Hepatocyte (in vitro differentiated cells): ENCODE results near the gene CCDC66. TPM values are rescaled to one million over a fixed set of nuclear protein-coding genes. Genes with fewer than 3 reads are reported as not detected.
"Not testable (repeated sequence)": the region's sequence is repeated elsewhere in the genome, so short reads cannot be mapped to it uniquely, and the experiment has no call there.

Source experiments
- DNase-seq: peaks from one replicate; pipeline ENCODE4 v3.0.0-alpha.2; 2016; ENCODE audit warnings: low spot score
- H2AFZ ChIP-seq: fragments of 200-600 bp; sonication (generic); 2 replicates; pipeline ENCODE4 v1.6.0; 2016; ENCODE audit warnings: antibody characterized with exemption, mild to moderate bottlenecking
- H3K27ac ChIP-seq: fragments of 200-600 bp; sonication (generic); 2 replicates; pipeline ENCODE4 v1.5.1; 2016; ENCODE audit warnings: mild to moderate bottlenecking
- H3K27me3 ChIP-seq: fragments of 200-600 bp; sonication (generic); 2 replicates; pipeline ENCODE4 v1.6.1; 2016
- H3K36me3 ChIP-seq: fragments of 200-600 bp; sonication (generic); replicated peaks from 2 replicates; pipeline ENCODE4 v1.5.1; 2016; ENCODE audit warnings: low read depth; ENCODE audit not compliant: insufficient read depth
- H3K4me1 ChIP-seq: fragments of 200-600 bp; sonication (generic); 2 replicates; pipeline ENCODE4 v1.5.1; 2016; ENCODE audit warnings: mild to moderate bottlenecking, moderate library complexity; ENCODE audit not compliant: insufficient read depth
- H3K4me2 ChIP-seq: fragments of 200-600 bp; sonication (generic); 2 replicates; pipeline ENCODE4 v1.6.0; 2016
- H3K4me3 ChIP-seq: fragments of 200-600 bp; sonication (generic); 2 replicates; pipeline ENCODE4 v1.5.1; 2016; ENCODE audit warnings: mild to moderate bottlenecking
- H3K79me2 ChIP-seq: fragments of 200-600 bp; sonication (generic); 2 replicates; pipeline ENCODE4 v1.6.0; 2017; ENCODE audit warnings: mild to moderate bottlenecking
- H3K9me2 ChIP-seq: fragments of 200-600 bp; sonication (generic); replicated peaks from 2 replicates; pipeline ENCODE4 v1.6.0; 2017; ENCODE audit warnings: mild to moderate bottlenecking; ENCODE audit not compliant: insufficient read depth
- H3K9me3 ChIP-seq: fragments of 200-600 bp; sonication (generic); 2 replicates; pipeline ENCODE4 v1.5.1; 2016; ENCODE audit warnings: low read depth, mild to moderate bottlenecking
- H4K20me1 ChIP-seq: fragments of 200-600 bp; sonication (generic); 2 replicates; pipeline ENCODE4 v1.6.0; 2016; ENCODE audit warnings: mild to moderate bottlenecking; ENCODE audit not compliant: insufficient read depth, poor library complexity, severe bottlenecking
- CTCF ChIP-seq: fragments of 200-600 bp; sonication (generic); IDR thresholded peaks from 2 replicates; pipeline ENCODE4 v1.5.1; 2016; ENCODE audit warnings: antibody characterized with exemption, mild to moderate bottlenecking; ENCODE audit not compliant: poor library complexity
- EZH2 ChIP-seq: fragments of 200-600 bp; sonication (generic); IDR thresholded peaks from 2 replicates; pipeline ENCODE4 v1.6.1; 2016; ENCODE audit warnings: antibody characterized with exemption, mild to moderate bottlenecking, borderline replicate concordance
- EZH2phosphoT487 ChIP-seq: fragments of 200-600 bp; sonication (generic); IDR thresholded peaks from one replicate; pipeline ENCODE4 v1.6.1; 2018; ENCODE audit warnings: antibody characterized with exemption, mild to moderate bottlenecking, low read depth, moderate library complexity; ENCODE audit not compliant: unreplicated experiment, severe bottlenecking
- WGBS: methylation state at CpG from one replicate; pipeline ENCODE4 v1.1.6; 2016; ENCODE audit warnings: low lambda C conversion rate; ENCODE audit errors: missing lambda C conversion rate; 5-methylcytosine and 5-hydroxymethylcytosine counted together
- polyA plus RNA-seq: library from polyadenylated mRNA; unstranded; fragments of >200 nt; fragmentation: Nextera tagmentation; extraction: Ambion mirVana; gene quantifications from 2 replicates; pipeline ENCODE4 v1.2.1, GENCODE V29; 2016
- total RNA-seq: library from RNA; depleted of rRNA; stranded (reverse); fragments of >200 nt; gene quantifications from 2 replicates; pipeline ENCODE4 v1.2.3, GENCODE V29; 2014

CCDC66 gene
- total and polyA plus RNA-seq, 2 experiments from 2014 or later, result 12.8 to 25.7 TPM

GRCh38 chr3:56593455-56594158 is 36.6 kb downstream of the CCDC66 start:
- 81% methylated on average over 6 of the region's 6 CpGs for WGBS
- no peaks in the 10 kb centered on the region for H3K27me3 ChIP-seq
- no peak for DNase-seq

DNA sequence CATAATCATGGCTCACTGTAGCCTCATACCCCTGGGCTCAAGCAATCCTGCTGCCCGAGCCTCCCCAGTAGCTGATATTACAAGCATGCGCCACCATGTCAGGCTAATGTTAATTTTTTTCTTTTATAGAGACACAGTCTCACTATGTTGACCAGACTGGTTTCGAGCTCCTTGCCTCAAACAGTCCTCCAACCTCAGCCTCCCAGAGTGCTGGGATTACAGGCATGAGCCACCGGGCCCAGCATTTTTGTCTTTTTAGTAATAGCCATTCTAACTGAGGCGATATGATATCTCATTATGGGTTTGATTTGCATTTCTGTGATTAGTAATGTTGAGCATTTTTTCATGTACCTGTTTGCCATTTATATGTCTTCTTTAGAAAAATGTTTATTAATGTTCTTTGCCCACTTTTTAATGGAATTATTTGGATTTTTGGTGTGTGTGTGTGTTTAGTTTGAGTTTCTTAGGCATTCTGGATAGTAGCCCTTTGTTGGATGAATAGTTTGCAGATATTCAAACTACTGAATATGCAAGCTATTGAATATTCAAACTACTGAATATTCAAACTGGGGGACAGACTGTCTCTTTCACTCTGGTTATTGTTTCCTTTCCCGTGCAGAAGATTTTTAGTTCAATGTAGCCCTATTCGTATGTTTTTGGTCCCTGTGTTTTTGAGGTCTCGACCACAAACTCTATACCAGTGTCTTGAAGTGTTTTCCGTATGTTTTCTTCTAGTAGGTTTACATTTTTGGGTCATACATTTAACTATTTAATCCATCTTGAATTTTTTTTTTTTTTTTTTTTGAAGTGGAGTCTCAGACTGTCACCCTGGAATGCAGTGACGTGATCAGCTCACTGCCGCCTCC is 39.2 kb downstream of the CCDC66 start:
- no peaks in the 10 kb centered on the region for H4K20me1 ChIP-seq
- no peak overlapping the region for H2AFZ ChIP-seq
- no peaks in the 10 kb centered on the region for H3K27me3 ChIP-seq
- no peaks in the 10 kb centered on the region for H3K9me2 ChIP-seq
- H3K27ac ChIP-seq, result no peak overlapping the region
- no peaks in the 10 kb centered on the region for H3K9me3 ChIP-seq
- no peak for TF ChIP-seq CTCF
- WGBS, result 90% methylated on average over 11 of the region's 11 CpGs
- DNase-seq, result no peak
- no peaks in the 10 kb centered on the region for H3K36me3 ChIP-seq
- H3K4me2 ChIP-seq, result no peak overlapping the region
- H3K79me2 ChIP-seq, result peaks cover 10% of the 10 kb centered on the region
- H3K4me1 ChIP-seq, result no peaks in the 10 kb centered on the region
- no peak overlapping the region for H3K4me3 ChIP-seq

More at GRCh38 chr3:56593455-56594158, 36.6 kb downstream of the CCDC66 start:
- Histone ChIP-seq H3K9me3 (no peaks in the 10 kb centered on the region), H3K79me2 (peaks cover 1% of the 10 kb centered on the region), H3K27ac (no peak overlapping the region), H3K36me3 (no peaks in the 10 kb centered on the region), H4K20me1 (no peaks in the 10 kb centered on the region), H3K9me2 (no peaks in the 10 kb centered on the region), H3K4me1 (no peaks in the 10 kb centered on the region), H3K4me2 (no peak overlapping the region), H3K4me3 (no peak overlapping the region), H2AFZ (no peak overlapping the region)
- no peak for TF ChIP-seq CTCF
- TF ChIP-seq EZH2phosphoT487, result no peak
- no peak for TF ChIP-seq EZH2

GRCh38 chr3:56608479-56608878 is 51.5 kb downstream of the CCDC66 start:
- not testable (repeated sequence) for H3K9me3 ChIP-seq, H3K27ac ChIP-seq, H3K4me1 ChIP-seq, H3K79me2 ChIP-seq, H4K20me1 ChIP-seq, H3K36me3 ChIP-seq, H3K4me3 ChIP-seq, H3K4me2 ChIP-seq, H2AFZ ChIP-seq, H3K9me2 ChIP-seq, DNase-seq, H3K27me3 ChIP-seq
- 47% methylated on average over 2 of the region's 2 CpGs for WGBS

DNA sequence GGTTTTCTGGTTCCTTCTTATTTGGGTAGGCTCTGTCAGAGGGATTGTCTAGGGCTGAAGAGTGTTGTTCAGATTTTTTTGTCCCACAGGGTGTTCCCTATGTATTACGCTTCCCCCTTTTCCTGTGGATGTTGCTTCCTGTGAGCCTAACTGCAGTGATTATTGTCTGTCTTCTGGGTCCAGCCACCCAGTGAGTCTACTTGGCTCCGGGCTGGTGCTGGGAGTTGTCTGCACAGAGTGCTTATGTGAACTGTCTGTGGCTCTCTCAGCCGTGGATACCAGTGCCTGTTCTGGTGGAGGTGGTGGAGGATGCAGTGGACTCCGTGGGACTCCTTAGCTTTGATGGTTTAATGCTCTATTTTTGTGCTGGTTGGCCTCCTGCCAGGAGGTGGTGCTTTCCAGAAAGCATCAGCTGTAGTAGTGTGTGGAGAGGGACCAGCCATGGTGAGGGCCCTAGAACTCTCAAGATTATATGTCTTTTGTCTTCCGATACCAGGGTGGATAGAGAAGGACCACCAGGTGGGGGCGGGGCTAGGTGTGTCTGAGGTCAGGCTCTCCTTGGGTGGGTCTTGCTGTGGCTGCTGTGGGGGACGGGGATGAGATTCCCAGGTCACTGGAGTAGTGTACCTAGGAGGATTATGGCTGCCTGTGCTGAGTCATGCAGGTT is 53.8 kb downstream of the CCDC66 start:
- WGBS, result 88% methylated on average over 7 of the region's 7 CpGs
- TF ChIP-seq EZH2 (no peak), EZH2phosphoT487 (no peak), CTCF (no peak)
- Histone ChIP-seq H3K4me1 (no peaks in the 10 kb centered on the region), H2AFZ (no peak overlapping the region), H3K4me2 (no peak overlapping the region), H3K27me3 (no peaks in the 10 kb centered on the region), H3K27ac (no peak overlapping the region), H3K9me3 (no peaks in the 10 kb centered on the region), H3K4me3 (no peak overlapping the region), H3K36me3 (peaks cover 4% of the 10 kb centered on the region), H4K20me1 (no peaks in the 10 kb centered on the region), H3K79me2 (peaks cover 2% of the 10 kb centered on the region), H3K9me2 (no peaks in the 10 kb centered on the region)
- no peak for DNase-seq
